HG02885 (cell line): Measurements from ENCODE around the gene MMP14.
"Not testable (repeated sequence)": the region's sequence is repeated elsewhere in the genome, so short reads cannot be mapped to it uniquely, and the experiment has no call there.

Experiments
- ATAC-seq: cut with Tn5 transposase; IDR thresholded peaks from one replicate; pipeline ENCODE4 v1.9.1; 2021; ENCODE audit warnings: mild to moderate bottlenecking; ENCODE audit not compliant: unreplicated experiment, poor library complexity

The MMP14 gene

GRCh38 chr14:22836301-22837113 lies at the start of gene MMP14:
Gene MMP14, plus strand, starts transcription at chr14:22836585. Its CDS starts 233 bp downstream, at chr14:22836818.
- ATAC-seq = no peak

DNA sequence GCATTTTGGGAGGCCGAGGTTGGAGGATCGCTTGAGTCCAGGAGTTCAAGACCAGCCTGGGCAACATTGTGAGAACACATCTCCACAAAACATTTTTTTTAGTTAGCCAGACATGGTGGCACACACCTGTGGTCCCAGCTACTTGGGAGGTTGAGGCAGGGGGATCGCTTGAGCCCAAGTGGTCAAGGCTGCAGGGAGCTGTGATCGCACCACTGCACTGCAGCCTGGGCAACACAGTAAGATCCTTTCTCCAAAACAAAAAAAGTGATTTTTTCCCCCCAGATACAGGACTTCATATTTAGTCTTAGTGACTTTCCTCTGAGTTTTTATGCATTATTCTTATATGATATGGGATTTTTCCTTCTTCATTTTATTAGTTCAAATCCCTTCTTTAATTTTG lies 49.7 kb upstream of the MMP14 start:
- ATAC-seq = no peak

- ATAC-seq = no peak
Measured at GRCh38 chr14:22791301-22791700, 45.1 kb upstream of the MMP14 start.

DNA sequence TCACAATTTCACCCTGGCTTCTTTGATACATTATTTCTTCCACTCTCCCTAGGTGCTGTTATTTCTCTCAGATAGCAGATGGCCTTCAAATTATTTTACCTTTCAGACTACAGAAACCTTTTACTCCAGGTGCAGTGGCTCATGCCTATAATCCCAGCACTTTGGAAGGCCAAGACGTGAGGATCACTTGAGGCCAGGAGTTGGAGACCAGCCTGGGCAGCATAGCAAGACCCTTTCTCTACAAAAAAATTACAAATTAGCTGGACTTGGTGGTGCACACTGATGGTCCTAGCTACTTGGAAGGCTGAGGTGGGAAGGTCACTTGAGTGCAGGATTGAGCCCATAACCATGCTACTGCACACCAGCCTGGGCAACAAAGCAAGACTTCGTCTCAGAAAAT lies 44.2 kb upstream of the MMP14 start:
- ATAC-seq = no peak

- not testable (repeated sequence) for ATAC-seq
Measured at GRCh38 chr14:22793550-22793949, 42.8 kb upstream of the MMP14 start.

DNA sequence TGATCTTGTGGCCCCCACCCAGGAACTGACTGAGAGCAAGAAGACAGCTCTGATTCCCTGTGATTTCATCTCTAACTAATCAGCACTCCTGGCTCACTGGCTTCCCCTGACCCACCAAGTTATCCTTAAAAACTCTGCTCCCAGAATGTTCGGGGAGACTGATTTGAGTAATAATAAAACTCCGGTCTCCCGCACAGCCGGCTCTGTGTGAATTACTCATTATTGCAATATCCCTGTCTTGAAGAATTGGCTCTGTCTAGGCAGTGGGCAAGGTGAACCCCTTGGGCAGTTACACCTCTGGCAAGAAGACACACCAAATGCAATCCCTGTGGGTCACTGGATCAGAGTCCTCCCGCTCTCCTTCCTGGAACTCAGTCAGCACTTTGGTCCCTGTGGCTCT lies 42.4 kb upstream of the MMP14 start:
- ATAC-seq = no peak

DNA sequence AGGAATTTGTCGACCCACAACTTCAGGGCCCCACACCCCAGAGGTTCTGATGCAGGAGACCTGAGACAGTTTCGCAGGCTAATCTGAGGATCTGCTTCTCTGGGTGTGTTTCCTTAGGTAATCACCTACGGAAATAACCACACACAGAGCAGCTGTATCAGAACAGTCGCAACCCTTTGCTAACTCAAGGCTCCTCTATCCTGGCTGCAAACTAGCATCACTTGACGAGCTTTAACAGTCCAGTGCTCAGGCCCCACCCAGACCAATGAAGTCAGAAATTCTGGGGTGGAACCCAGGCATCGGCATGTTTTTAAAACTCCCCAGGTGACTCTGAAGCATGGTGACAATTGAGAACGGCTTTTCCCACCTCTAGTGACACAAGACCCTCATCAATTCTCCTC lies 41.8 kb upstream of the MMP14 start:
- ATAC-seq = peak; percentile 67

- peak; percentile 56 for ATAC-seq
Measured at GRCh38 chr14:22796087-22796707, 40.2 kb upstream of the MMP14 start.

DNA sequence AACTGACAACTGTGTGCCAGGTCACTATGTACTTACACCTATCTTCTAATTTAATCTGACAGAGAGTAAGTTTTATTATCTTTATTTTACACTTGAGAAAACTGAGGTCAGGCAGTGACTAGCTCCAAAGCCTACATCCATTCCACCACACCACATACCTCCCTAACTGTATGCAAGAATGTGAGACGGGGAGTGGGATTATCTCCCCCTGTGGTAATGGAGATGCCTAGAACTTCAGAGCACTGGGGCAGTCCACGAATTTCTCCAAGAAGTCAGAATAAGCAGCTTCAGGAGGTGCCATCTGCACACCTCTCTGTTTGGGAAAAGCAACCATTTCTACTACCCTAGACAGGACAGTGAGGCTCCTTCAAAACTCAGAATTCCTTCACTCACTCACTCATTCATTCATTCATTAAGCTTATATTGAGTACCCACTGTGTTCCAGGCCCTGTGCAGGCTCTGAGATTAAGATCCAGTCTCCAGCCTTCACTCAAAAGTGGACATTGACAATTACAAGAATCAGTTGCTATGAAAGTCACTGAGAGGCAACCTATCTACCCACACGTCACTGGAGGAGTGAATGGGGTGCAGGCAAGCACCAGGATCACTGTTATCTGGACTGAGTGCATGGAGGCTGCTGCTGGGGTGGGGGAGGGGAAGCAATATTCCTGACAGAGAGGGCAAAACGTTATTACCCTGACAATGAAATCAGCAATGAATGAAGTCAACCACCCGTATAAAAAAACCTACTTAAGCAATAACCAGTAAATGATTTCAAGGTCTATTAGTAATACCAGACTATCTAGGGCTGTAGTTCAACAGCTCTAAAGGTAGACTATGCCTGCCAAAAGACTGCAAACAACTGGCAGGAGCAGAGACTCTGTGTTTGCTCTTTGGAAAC lies 39.1 kb upstream of the MMP14 start:
- no peak for ATAC-seq

DNA sequence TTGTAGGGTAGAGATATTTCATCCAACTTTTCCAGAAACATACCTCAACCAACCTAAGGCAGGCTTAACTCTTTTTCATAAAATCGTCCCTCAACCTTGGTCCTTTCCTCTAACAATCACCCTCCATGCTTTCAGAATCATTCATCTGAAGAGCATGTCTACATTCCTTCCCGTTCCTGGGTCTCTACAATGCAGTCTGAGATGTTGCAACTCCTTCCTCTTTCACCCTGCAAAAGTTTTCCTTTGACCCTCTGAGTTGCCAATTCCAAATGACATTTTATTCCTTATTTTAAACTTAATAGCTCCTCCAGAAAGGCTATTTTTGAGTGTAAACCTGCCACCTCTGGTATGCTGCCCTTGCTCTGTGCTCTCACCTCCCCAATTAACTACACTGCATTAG lies 37.9 kb upstream of the MMP14 start:
- no peak for ATAC-seq

GRCh38 chr14:22800346-22800745 lies 36.0 kb upstream of the MMP14 start:
- ATAC-seq = no peak

GRCh38 chr14:22801716-22802115 lies 34.7 kb upstream of the MMP14 start:
- no peak for ATAC-seq

DNA sequence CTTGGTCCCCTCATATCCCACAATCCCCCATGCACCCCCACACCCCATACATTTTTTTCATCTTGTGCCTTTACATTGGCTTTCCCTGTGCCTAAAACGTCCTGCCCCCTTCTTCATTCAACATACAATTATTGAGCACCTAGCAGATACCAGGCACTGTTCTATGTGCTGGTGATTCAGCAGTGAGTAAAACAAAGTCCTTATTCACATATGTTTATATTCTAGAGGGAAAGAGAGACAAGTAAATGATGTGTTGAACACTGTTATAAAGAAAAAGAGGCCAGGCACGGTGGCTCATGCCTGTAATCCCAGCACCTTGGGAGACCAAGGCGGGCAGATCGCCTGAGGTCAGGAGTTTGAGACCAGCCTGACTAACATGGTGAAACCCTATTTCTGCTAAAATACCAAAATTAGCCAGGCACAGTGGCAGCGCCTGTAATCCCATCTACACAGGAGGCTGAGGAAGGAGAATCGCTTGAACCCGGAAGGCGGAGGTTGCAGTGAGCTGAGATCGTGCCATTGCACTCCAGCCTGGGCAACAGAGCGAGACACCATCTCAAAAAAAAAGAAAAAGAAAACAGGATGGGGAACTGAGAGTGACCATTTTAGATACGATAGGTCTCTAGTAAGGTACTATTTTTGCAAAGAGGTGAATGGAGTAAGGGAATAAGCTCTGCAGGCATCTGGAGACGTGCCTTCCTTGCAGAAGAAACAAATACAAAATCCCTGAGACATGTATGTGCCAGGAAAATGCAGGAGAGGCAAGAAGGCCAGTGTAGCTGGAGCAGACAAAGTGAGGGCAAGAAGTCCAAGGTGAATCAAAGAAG lies 33.3 kb upstream of the MMP14 start:
- peak; percentile 60 for ATAC-seq

- ATAC-seq = peak; percentile 57
Measured at GRCh38 chr14:22803687-22803974, 32.8 kb upstream of the MMP14 start.

DNA sequence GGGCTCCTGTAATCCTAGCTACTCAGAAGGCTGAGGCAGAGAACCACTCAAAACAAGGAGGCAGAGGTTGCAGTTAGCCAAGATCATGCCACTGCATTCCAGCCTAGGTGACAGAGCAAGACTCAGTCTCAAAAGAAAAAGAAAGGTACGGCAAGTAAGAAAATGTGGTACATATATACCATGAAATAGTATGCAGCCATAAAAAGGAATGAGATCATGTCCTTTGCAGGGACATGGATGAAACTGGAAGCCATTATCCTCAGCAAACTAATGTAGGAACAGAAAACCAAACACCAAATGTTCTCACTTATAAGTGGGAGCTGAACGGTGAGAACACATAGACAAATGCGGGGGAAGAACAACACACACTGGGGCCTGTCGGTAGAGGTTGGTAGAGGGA lies 31.1 kb upstream of the MMP14 start:
- not testable (repeated sequence) for ATAC-seq

- ATAC-seq = no peak
Measured at GRCh38 chr14:22807432-22808087, 28.8 kb upstream of the MMP14 start.

GRCh38 chr14:22808388-22809209 lies 27.8 kb upstream of the MMP14 start:
- no peak for ATAC-seq

GRCh38 chr14:22811722-22812121 lies 24.7 kb upstream of the MMP14 start:
- no peak for ATAC-seq

- no peak for ATAC-seq
Measured at GRCh38 chr14:22812744-22813143, 23.6 kb upstream of the MMP14 start.
